Measurements from ENCODE around the gene TMEM128.
"Not testable (repeated sequence)": the region's sequence is repeated elsewhere in the genome, so short reads cannot be mapped to it uniquely, and the experiment has no call there.

TMEM128 gene

GRCh38 chr4:4248029-4248884, at the start of gene TMEM128:
Gene TMEM128, minus strand, starts transcription at chr4:4248223. Its CDS starts 21 bp downstream, at chr4:4248202.
- DNase-seq = peak; percentile 89

GRCh38 chr4:4296283-4296846, 48.3 kb upstream of the TMEM128 start:
- DNase-seq = no peak

- DNase-seq = no peak
Observed at GRCh38 chr4:4293279-4293678, 45.3 kb upstream of the TMEM128 start.

GRCh38 chr4:4289941-4290850, 42.2 kb upstream of the TMEM128 start, which contains the start of the genes LYAR and ZBTB49:
Gene LYAR, minus strand, starts transcription at chr4:4290154. Its CDS starts 6,412 bp downstream, at chr4:4283742.
Gene ZBTB49, plus strand, starts transcription at chr4:4290251. Its CDS starts 9,695 bp downstream, at chr4:4299946.
- DNase-seq = peak; percentile 98

- DNase-seq = no peak
Observed at GRCh38 chr4:4289597-4289940, 41.5 kb upstream of the TMEM128 start.

GRCh38 chr4:4289055-4289454, 41.0 kb upstream of the TMEM128 start:
- no peak for DNase-seq

GRCh38 chr4:4288098-4288497, 40.1 kb upstream of the TMEM128 start:
- DNase-seq = no peak

- DNase-seq = no peak
Observed at GRCh38 chr4:4284827-4285618, 37.0 kb upstream of the TMEM128 start.

- DNase-seq = no peak
Observed at GRCh38 chr4:4281787-4282186, 33.8 kb upstream of the TMEM128 start.

GRCh38 chr4:4277531-4277930, 29.5 kb upstream of the TMEM128 start:
- DNase-seq = no peak

GRCh38 chr4:4274226-4274625, 26.2 kb upstream of the TMEM128 start:
- no peak for DNase-seq

- no peak for DNase-seq
Observed at GRCh38 chr4:4271912-4272311, 23.9 kb upstream of the TMEM128 start.

- no peak for DNase-seq
Observed at GRCh38 chr4:4270529-4270928, 22.5 kb upstream of the TMEM128 start.

GRCh38 chr4:4269856-4270255, 21.8 kb upstream of the TMEM128 start:
- DNase-seq = peak; percentile 55

GRCh38 chr4:4269331-4269731, 21.3 kb upstream of the TMEM128 start:
- peak; percentile 71 for DNase-seq

- DNase-seq = no peak
Observed at GRCh38 chr4:4268776-4269175, 20.8 kb upstream of the TMEM128 start.

GRCh38 chr4:4267981-4268380, 20.0 kb upstream of the TMEM128 start:
- DNase-seq = no peak

GRCh38 chr4:4260185-4260751, 12.2 kb upstream of the TMEM128 start:
- peak; percentile 22 for DNase-seq

GRCh38 chr4:4259484-4260100, 11.6 kb upstream of the TMEM128 start:
- DNase-seq = no peak

- not testable (repeated sequence) for DNase-seq
Observed at GRCh38 chr4:4257705-4258104, 9.7 kb upstream of the TMEM128 start.

- DNase-seq = no peak
Observed at GRCh38 chr4:4256799-4257198, 8.8 kb upstream of the TMEM128 start.

GRCh38 chr4:4254666-4255065, 6.6 kb upstream of the TMEM128 start:
- no peak for DNase-seq
